NCI-H460 (cell line): ENCODE results near the gene ATAD3A. TPM values are rescaled to one million over a fixed set of nuclear protein-coding genes. Genes with fewer than 3 reads are reported as not detected.
"Not testable (repeated sequence)": the region's sequence is repeated elsewhere in the genome, so short reads cannot be mapped to it uniquely, and the experiment has no call there.

Source experiments
- DNase-seq: peaks from one replicate; pipeline ENCODE4 v3.0.0-alpha.2; 2016; ENCODE audit warnings: low read depth; ENCODE audit errors: extremely low read depth
- total RNA-seq: library from RNA; depleted of rRNA; stranded (reverse); fragments of >200 nt; shearing (Covaris generic); gene quantifications from 2 replicates; pipeline ENCODE4 v1.2.3, GENCODE V29; 2014

Gene ATAD3A
- total RNA-seq, 1 experiment from 2014 or later, result 24.5 TPM

DNA sequence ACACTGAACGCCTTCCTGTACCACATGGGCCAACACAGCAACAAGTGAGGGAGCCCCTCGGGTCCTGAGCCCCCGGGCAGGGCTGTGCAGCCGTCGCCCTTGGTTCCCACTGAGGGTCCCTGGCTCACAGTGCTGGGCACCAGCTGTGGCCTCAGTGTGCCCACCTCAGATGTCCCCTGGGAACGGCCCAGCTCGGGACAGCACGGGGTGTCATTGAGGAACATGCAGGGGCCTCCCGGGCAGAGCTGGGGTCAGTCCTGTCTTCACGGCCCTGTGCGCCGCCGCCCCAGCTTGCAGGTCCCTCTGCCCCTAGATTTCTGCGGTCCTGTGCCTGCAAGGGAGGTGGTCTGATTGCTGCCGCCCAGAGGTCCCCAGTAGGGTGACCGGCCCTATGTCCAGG is 22.7 kb upstream of the ATAD3A start:
- DNase-seq, result no peak

DNA sequence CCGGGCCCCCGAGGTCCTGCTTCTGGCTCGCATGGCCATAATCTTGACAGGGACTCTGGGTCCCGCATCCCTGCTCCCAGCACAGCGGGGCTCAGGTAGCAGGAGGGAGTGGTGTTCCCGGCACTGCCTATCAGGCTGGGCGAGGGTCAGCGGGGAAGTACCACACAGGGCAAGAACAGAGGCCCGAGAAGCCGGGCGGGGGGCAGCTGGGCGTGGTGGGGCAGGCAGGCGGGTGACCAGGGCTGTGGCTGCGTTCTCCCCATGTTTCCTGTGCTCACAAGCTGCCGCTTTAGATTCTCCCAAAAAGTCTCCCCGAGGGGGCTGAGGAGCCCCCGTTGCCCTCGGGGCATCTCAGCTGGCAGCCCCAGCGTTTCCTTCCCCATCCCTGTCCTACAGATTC is 22.1 kb upstream of the ATAD3A start:
- no peak for DNase-seq

DNA sequence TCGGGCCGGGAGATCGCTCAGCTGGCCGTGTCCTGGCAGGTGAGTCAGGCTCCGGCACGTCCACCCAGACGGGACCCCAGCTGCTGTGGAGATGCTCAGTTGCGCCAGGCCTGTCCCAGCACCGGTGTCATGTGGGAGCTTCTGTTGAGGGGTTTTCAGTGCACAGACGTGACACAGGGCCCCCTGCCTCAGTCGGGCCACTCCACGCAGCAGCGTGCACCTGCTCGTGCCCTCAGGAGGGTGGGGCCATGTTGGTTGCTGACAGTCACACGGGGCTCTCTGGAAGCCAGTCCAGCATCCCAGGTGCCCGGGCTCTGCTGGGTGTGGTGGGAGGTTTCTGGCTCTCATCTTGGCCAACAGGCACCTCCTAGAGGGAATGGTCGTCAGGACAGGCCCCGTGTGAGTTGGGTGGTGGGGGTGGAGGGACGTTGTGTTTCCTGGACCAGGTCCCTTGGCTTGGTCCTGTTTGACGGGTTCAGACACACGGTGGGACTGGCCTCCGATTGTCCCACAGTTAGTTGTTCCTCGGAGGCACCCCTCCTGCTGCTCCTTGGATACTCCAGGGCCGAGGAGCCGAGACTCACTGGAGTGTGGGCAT is 21.2 kb upstream of the ATAD3A start:
- DNase-seq, result no peak

DNA sequence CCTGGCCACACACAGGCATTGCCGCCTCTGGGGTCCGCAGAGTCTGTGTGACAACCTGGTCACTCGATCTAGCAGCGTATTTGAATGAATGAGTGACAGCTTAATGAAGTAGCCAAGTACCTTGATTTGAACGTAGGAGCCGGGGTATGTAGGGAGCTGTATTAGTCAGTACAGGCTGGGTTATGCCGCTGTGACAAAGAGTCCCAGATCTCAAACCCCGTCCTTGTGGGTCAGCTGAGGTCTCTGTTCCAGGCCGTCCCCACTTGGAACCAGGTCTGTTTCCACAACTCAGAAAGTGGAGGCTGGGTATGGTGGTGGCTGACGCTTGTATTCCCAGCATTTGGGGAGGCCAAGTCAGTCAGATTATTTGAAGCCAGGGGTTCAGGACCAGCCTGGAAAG is 20.4 kb upstream of the ATAD3A start:
- no peak for DNase-seq

DNA sequence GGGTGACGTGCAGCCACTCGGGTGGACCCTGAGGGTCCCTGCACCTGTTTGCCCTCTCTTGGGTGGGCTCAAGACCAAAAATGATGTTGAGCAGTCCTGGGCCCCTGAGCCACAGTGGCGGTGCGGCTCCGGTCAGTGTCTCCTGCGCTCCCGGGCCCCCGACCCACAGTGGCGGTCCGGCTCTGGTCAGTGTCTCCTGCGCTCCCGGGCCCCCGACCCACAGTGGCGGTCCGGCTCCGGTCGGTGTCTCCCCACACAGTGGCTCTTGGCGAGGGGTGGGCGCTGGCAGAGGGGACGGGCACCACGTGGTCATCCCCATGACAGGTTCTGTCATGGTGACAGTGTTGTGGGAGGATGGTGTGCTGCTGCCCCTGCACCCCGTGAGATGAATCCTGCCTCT is 17.7 kb upstream of the ATAD3A start:
- not testable (repeated sequence) for DNase-seq

- DNase-seq, result not testable (repeated sequence)
Measured at GRCh38 chr1:1495461-1495975, 16.4 kb upstream of the ATAD3A start.

DNA sequence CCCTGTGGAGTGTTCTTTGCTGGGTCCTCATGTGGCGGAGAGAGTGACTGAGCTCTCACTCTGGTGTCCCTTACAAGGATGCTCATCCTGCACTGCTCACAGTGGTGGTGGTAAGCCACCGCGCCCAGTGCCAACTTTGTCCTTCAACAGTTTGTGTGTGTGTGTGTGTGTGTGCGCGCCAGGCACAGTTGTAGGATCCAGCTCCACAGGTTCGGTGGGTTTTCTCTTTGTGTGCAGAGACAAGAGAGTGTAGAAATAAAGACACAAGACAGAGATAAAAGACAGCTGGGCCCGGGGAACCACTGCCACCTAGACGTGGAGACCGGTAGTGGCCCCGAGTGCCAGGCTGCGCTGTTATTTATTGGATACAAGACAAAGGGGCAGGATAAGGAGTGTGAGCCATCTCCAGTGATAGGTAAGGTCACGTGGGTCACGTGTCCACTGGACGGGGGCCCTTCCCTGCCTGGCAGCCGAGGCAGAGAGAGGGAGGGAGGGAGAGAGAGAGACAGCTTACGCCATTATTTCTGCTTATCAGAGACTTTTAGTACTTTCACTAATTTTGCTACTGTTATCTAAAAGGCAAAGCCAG is 7.1 kb upstream of the ATAD3A start:
- DNase-seq, result peak; percentile 59

DNA sequence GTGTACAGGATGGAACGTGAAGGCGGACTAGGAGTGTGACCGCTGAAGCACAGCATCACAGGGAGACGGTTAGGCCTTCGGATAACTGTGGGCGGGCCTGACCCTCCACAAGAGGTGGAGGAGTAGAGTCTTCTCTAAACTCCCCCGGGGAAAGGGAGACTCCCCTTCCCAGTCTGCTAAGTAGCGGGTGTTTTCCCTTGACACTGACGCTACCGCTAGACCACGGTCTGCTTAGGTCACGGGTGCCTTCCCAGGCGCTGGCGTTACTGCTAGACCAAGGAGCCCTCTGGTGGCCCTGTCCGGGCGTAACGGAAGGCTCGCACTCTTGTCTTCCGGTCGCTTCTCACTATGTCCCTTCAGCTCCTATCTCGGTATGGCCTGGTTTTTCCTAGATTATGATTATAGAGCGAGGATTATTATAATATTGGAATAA is 6.6 kb upstream of the ATAD3A start:
- peak; percentile 26 for DNase-seq

- DNase-seq, result not testable (repeated sequence)
Measured at GRCh38 chr1:1505801-1506200, 6.2 kb upstream of the ATAD3A start.

DNA sequence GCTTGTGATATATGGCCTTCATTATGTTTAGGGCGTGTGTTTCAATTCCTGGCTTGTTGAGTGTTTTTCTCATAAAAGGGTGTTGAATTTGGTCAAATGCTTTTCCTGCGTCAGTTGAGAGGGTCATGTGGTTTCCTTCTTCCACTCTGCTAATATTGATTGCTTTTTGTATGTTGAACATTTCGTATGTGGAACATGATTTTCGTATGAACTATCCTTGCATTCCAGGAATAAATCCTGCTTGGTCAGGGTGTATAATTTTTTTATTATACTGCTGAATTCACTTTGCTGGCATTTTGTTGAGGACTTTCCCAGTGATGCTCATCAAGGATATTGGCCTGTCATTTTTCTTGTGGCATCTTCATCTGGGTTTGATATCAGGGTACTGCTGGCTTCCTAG is 4.7 kb upstream of the ATAD3A start:
- DNase-seq, result no peak

DNA sequence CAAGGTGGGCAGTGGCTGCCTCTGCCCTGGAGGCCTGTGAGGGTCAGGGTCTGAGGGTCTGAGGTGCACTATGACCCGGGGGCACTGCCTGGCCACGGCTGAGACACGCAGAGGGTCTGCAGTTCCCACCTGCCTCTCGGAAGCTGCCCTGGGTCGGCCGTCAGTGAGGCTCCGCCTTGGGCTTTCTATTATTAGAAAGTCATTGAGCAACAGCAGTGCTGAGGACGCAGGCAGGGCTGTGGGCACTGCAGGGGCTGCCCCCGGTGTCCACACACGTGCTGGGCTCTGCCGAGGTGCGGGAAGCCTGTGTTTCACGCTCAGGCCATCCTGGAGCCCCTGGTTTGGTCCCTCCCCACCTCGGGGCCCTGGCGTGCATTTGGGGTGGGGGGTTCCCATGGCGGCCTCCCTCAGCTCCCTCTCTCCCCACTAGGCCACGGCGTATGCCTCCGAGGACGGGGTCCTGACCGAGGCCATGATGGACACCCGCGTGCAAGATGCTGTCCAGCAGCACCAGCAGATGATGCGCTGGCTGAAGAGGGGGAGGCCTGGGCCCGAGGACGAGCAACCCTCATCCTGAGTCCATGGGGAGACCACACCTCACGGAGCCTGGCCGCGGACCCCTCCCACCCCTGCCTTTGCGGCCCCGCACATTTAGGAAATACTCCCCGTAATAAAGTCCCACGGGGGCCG is 3.0 kb upstream of the ATAD3A start:
- not testable (repeated sequence) for DNase-seq

DNA sequence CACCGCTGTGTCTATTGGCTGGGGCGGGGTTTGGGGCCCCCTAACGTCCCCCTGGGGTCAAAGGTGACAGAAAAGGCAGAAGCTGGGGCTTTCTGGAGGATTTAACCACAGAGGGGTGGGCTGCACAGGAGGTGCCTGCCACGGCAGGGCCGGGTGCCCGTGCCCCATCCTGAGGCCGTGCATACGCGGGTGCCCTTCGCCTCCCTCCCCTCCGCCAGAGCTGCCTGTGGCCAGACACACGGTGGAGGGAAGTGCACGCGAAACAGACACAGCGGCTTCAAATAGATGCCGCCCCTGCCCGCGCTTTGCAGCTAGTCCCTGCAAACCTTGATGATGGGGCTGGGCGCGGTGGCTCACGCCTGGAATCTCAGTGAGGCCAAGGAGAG is 2.5 kb upstream of the ATAD3A start:
- DNase-seq, result not testable (repeated sequence)

DNA sequence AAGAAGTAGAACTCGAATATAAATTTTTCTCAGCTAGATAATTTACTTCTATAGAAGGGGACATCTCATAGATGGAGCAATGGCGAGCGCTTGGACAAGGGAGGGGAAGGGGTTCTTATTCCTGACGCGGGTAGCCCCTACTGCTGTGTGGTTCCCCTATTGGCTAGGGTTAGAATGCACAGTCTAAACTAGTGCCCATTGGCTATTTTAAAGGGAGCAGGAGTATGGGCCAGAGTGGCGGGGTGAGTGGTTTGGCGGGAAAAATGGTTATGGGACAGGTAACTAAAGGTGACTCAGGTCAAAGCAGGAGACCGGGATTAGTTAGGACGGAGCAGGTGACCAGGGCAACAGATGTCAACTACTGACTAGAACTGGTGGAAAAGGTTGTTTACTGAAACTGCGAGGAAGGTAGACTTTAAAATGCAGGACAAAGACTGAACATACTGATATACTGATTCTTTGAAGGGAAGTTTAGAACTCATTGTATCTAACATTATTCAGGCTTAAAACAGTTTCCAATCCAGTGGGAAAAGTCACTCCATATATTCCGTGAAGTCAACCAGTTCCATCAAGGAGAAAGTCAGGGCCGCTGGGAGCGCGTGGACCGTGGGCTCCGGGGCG is 940 bp upstream of the ATAD3A start:
- DNase-seq, result no peak

DNA sequence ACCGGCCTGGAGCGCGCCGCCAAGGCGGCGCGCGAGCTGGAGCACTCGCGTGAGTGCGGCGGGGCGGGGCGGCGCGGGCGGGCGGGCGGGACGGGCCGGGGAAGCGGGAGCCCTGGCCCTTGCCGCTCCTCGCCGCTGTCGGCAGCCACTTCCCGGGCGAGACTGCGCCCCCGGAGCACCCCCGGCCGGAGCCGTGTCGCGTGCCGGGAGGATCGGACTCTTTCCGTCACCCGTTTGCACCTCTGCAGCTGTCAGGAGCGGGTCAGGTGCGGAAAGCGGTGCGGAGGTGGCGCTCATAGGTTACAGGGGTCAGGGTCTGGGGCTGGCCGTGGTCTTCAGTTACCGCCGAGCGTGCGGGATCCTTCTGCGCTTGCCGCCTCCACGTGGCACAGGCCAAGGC is 463 bp downstream of the ATAD3A start:
- DNase-seq, result not testable (repeated sequence)

DNA sequence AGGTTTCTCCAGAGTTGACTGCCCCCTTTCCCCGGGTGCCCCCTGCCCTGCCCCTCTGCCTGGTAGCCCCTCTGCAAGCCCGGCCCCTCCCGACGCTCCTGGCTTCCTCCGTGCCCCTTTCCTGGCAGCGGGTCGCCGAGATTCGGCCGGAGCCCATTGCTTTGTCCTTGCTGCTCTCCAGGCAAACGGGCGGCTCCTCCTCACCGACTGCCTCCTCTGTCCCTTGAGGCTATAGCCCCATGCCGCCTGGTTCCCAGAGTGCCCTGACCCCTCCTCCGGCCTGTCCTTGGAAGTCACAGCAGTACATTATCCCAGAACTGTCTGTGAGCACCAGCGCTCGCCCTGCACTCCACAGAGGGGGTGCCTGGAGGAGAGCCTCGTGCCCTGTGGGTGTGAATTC is 1.7 kb downstream of the ATAD3A start:
- not testable (repeated sequence) for DNase-seq

DNA sequence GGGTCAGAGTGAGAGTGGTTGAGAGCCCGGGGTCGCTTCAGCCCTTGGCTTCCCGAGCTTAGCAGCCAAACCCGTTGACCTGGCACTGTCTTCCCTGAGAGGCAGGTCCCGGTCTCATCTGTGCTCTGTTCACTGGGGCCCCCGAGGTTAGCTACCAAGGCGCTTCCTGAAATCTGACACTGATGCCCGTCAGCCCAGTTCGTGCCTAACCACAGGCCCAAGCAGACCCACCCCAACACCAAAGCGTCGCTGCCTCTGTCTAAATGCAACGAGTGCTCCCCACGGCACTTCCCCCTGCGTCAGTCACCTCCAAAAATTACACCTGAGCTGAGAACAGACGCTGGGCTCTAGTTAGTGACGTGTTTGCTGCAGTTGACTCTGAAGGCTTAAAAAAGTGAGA is 2.4 kb downstream of the ATAD3A start:
- DNase-seq, result not testable (repeated sequence)

GRCh38 chr1:1516923-1517322 is 5.0 kb downstream of the ATAD3A start:
- not testable (repeated sequence) for DNase-seq

- no peak for DNase-seq
Measured at GRCh38 chr1:1517973-1518620, 6.1 kb downstream of the ATAD3A start.

DNA sequence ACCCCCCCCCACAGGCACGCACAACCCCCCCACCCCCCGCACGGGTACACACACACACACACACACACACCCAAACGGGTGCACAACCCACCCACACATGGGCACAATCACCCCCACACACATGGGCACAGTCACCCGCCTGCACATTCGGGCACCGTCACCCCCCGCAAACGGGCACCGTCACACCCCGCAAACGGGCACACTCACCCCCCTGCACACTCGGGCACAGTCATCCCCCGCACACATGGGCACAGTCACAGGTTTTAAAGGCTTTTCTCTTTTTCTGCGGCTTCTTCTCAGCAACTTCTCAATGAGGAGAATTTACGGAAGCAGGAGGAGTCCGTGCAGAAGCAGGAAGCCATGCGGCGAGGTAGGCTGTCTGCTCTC is 6.7 kb downstream of the ATAD3A start:
- DNase-seq, result not testable (repeated sequence)

DNA sequence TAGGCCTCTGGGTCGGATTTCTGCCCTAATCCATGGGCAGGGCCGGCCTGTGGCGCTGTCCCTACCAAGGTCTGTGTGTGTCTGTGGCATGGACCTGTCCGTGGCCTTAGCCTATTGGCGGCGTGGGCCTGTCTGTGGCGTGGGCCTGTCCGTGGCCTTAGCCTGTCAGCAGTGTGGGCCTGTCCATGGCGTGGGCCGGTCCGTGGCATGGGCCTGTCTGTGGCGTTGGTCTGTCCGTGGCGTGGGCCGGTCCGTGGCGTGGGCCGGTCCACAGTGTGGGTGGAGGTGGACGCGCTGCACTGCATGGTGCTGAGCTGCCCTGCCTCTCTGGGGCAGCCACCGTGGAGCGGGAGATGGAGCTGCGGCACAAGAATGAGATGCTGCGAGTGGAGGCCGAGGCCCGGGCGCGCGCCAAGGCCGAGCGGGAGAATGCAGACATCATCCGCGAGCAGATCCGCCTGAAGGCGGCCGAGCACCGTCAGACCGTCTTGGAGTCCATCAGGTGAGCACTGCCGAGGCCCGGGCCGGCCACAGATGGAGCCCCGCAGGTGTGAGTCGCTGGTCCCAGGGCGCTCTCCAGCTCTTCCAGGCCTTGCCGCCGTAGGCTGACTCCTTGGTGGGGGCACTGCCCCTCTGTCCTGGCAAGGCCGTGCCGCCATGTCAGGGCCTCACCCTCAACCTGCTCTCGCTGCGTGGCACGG is 8.0 kb downstream of the ATAD3A start:
- DNase-seq, result not testable (repeated sequence)
